CD4-positive, CD25-positive, alpha-beta regulatory T cell (primary cell): Measurements from ENCODE around the gene AUP1. TPM values are rescaled to one million over a fixed set of nuclear protein-coding genes. Genes with fewer than 3 reads are reported as not detected.

ENCODE experiments used
- ATAC-seq, 2 donors: fragments of 150-1000 bp; cut with Tn5 transposase; one replicate each; pipeline ENCODE4 v1.10.0; 2021; ENCODE audit warnings: low read depth in 2 of 2, moderate number of reproducible peaks in 2 of 2, moderate library complexity in 1 of 2
- DNase-seq, 3 donors: peaks; one replicate each; pipeline versions ENCODE4 v3.0.0 to v3.0.0-alpha.2; 2012 to 2022; ENCODE audit warnings: mixed read lengths in 1 of 3
- H3K27ac ChIP-seq: one replicate; pipeline ENCODE4 v1.7.0; 2013; ENCODE audit warnings: mild to moderate bottlenecking, low read length; ENCODE audit not compliant: insufficient read depth, poor library complexity, severe bottlenecking
- H3K27me3 ChIP-seq: one replicate; pipeline ENCODE4 v1.7.0; 2013; ENCODE audit warnings: low read length; ENCODE audit not compliant: control insufficient read depth, insufficient read depth
- H3K36me3 ChIP-seq: one replicate; pipeline ENCODE4 v1.7.0; 2013; ENCODE audit warnings: mild to moderate bottlenecking, low read length, moderate library complexity; ENCODE audit not compliant: control insufficient read depth, insufficient read depth
- H3K4me1 ChIP-seq: 2 replicates; pipeline ENCODE4 v1.7.0; 2013; ENCODE audit warnings: mild to moderate bottlenecking, low read length; ENCODE audit not compliant: insufficient read depth, control insufficient read depth, poor library complexity, severe bottlenecking
- H3K4me3 ChIP-seq: one replicate; pipeline ENCODE4 v1.7.0; 2013; ENCODE audit warnings: low read depth, mild to moderate bottlenecking, low read length, moderate library complexity
- H3K9me3 ChIP-seq, 2 experiments: 1 replicate in 1 of 2; 2 replicates in 1 of 2; pipeline ENCODE4 v1.7.0; 2013; ENCODE audit warnings: low read length in 2 of 2, mild to moderate bottlenecking in 1 of 2, moderate library complexity in 1 of 2; ENCODE audit not compliant: control insufficient read depth in 2 of 2
- H3K27ac Mint-ChIP-seq, 3 donors: one replicate each; pipeline ENCODE4 v1.8.0; 2020 to 2022; ENCODE audit warnings: mild to moderate bottlenecking in 3 of 3, mixed read lengths in 3 of 3, moderate library complexity in 2 of 3
- H3K27me3 Mint-ChIP-seq: one replicate; pipeline ENCODE4 v1.8.0; 2022; ENCODE audit warnings: mild to moderate bottlenecking, mixed read lengths
- H3K36me3 Mint-ChIP-seq: one replicate; pipeline ENCODE4 v1.8.0; 2020; ENCODE audit warnings: mixed read lengths
- H3K4me1 Mint-ChIP-seq, 4 donors: one replicate each; pipeline ENCODE4 v1.8.0; 2020 to 2022; ENCODE audit warnings: mixed read lengths in 4 of 4, mild to moderate bottlenecking in 1 of 4
- H3K4me3 Mint-ChIP-seq, 4 donors: one replicate each; pipeline ENCODE4 v1.8.0; 2020 to 2022; ENCODE audit warnings: mild to moderate bottlenecking in 4 of 4, mixed read lengths in 4 of 4, moderate library complexity in 3 of 4
- H3K9me3 Mint-ChIP-seq, 7 donors: one replicate each; pipeline ENCODE4 v1.8.0; 2020 to 2022; ENCODE audit warnings: mixed read lengths in 7 of 7, mild to moderate bottlenecking in 3 of 7, moderate library complexity in 2 of 7
- polyA plus RNA-seq, 4 donors: library from polyadenylated mRNA; unstranded; fragments of 300-500 nt; fragmentation: Illumina TruSeq; gene quantifications; one replicate each; pipeline ENCODE4 v1.2.3, GENCODE V29; 2021
- total RNA-seq: library from RNA; stranded (reverse); gene quantifications from one replicate; pipeline ENCODE4 v1.2.3, GENCODE V29; 2022

The AUP1 gene
- total and polyA plus RNA-seq, 5 donors from 2014 or later, result 85.7 to 183 (median 108) TPM

DNA sequence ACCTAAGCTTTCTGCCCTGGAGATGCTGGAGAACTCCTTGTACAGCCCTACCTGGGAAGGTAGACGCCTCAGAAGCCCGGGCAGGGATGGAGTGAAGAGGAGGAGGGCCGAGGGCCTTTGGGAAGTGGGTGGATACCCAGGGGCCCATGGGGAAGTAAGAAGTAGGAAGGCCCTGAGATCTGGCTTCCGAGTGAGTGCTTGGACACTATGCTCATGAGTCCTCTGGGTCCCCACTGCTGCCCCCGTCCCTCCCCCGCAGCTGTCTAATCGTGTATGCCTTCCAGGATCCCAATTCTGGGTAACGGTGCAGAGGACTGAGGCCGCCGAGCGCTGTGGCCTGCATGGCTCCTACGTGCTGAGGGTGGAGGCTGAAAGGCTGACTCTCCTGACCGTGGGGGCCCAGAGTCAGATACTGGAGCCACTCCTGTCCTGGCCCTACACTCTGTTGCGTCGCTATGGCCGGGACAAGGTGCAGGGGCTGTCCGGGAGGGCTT is 26.2 kb upstream of the AUP1 start:
- Mint-ChIP-seq H3K27me3 (peaks cover 21% of the 10 kb centered on the region), H3K4me3 (peak overlapping the region; percentile 95 to 96 (median 96)), H3K9me3 (peaks cover 0 to 3% (median 0%) of the 10 kb centered on the region in 7 donors), H3K27ac (peak overlapping the region; percentile 60 to 90 (median 89)), H3K36me3 (no peaks in the 10 kb centered on the region), H3K4me1 (peaks cover 0 to 30% (median 11%) of the 10 kb centered on the region in 4 donors)
- peaks cover 6% of the 10 kb centered on the region for H3K36me3 ChIP-seq
- peak overlapping the region; percentile 70 for H3K27ac ChIP-seq
- no peak for ATAC-seq
- no peaks in the 10 kb centered on the region for H3K9me3 ChIP-seq
- H3K4me3 ChIP-seq, result peak overlapping the region; percentile 37
- H3K27me3 ChIP-seq, result peaks cover 1% of the 10 kb centered on the region
- no peak for DNase-seq
- H3K4me1 ChIP-seq, result peaks cover 29% of the 10 kb centered on the region

DNA sequence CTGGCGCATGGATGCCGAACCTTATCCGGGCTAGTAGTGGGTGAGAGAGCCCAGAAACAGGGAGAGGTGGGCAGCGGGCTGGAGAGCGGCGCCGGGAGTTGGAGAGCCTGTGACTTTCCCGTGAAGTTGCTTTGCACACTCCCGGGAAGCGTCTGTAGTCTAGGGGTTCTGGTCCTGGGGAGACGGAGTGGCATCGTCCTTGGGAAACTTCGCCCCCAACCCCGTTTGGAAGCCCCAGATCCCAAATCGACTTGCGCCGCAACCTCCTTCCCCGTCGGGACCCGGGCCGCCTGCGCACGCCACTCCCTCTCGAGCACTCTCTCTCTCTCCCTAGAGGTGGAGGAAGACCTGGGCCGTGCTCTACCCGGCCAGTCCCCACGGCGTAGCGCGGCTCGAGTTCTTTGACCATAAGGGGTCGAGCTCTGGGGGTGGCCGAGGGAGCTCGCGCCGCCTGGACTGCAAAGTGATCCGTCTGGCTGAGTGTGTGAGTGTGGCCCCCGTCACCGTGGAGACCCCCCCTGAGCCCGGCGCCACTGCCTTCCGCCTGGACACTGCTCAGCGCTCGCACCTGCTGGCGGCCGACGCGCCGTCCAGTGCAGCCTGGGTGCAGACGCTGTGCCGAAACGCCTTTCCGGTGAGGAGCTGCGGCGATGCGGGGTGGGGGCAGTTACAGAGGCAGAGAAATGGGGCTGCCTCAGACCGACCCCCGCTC is 25.5 kb upstream of the AUP1 start:
- ATAC-seq, result peak; percentile 35 to 43
- no peaks in the 10 kb centered on the region for H3K36me3 Mint-ChIP-seq
- Histone ChIP-seq H3K27ac (peak overlapping the region; percentile 70), H3K36me3 (peaks cover 6% of the 10 kb centered on the region), H3K27me3 (peaks cover 6% of the 10 kb centered on the region), H3K4me3 (peak overlapping the region; percentile 82), H3K4me1 (peaks cover 29% of the 10 kb centered on the region), H3K9me3 (no peaks in the 10 kb centered on the region)
- peaks cover 0 to 30% (median 9%) of the 10 kb centered on the region in 4 donors for H3K4me1 Mint-ChIP-seq
- peak overlapping the region; percentile 95 to 96 (median 96) for H3K4me3 Mint-ChIP-seq
- peaks cover 28% of the 10 kb centered on the region for H3K27me3 Mint-ChIP-seq
- DNase-seq, result peak in 2 of 3 donors; percentile 43 to 58
- H3K9me3 Mint-ChIP-seq, result peaks cover 0 to 3% (median 0%) of the 10 kb centered on the region in 7 donors
- peak overlapping the region in 2 of 3 donors; percentile 89 to 90 for H3K27ac Mint-ChIP-seq

DNA sequence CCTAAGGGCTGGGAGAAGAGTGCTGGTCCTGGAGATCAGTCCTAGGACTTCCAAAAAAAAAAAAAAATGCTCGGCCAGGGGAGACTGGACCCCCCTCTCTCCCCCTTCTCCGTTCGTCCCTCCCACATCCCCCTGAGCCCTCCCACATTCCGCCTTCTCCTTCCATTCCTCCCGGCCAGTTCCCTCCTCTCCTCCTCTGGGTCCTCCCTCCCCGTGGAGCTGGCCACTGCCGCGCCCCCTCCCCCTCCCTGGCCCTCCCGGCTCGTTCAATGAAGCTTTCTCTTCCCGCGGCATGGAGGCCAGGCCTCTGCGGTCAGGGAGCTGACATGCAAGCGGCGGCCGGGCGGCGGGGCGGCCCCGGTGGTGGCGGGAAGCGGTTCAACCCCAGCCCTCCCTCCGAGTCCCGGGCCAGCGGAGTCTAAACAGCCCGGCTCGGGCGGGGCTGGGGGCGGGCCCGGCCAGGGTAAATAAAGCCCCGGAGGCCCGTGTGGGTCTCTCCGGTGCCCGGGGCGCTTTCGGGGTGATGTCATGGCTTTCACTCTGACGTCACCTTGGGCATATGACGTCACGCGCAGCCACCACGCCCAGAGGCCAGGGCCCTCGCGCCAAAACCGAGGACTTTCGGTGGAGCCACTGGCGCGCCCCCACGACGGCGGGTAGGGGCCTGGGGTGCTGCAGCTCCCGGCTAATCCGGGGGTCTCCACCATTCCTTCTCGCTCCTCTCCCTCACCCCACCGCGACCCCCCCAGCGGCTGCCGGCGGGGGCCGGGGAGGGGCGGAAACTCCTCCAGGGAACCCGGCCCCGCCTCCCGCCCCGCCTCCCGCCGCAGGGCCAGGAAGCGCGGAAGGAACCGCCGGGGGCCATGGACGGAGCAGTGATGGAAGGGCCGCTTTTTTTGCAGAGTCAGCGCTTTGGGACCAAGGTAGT is 24.6 kb upstream of the AUP1 start, which contains the start of the genes DOK1 and LOXL3:
DOK1 (plus strand) TSS at position 829 of the 928 bp plus-strand sequence; CDS start at position 864, 35 bp downstream.
LOXL3 (minus strand) TSS at position 51 of the 928 bp plus-strand sequence. CDS start 1,308 bp downstream, outside the sequence.
- Mint-ChIP-seq H3K4me1 (peaks cover 0 to 35% (median 9%) of the 10 kb centered on the region in 4 donors), H3K36me3 (no peaks in the 10 kb centered on the region), H3K9me3 (peaks cover 0 to 3% (median 0%) of the 10 kb centered on the region in 7 donors), H3K27ac (peak within 1 kb of the TSS; percentile 89 to 91 (median 90)), H3K4me3 (peak within 1 kb of the TSS; percentile 95 to 96 (median 96)), H3K27me3 (peaks cover 36% of the 10 kb centered on the region)
- Histone ChIP-seq H3K4me3 (peak within 1 kb of the TSS; percentile 82), H3K4me1 (peaks cover 34% of the 10 kb centered on the region), H3K9me3 (no peaks in the 10 kb centered on the region), H3K27me3 (peaks cover 11% of the 10 kb centered on the region), H3K27ac (peak within 1 kb of the TSS; percentile 70), H3K36me3 (peaks cover 6% of the 10 kb centered on the region)
- ATAC-seq (peak; percentile 74 to 76), DNase-seq (peak; percentile 80 to 81 (median 80))

DNA sequence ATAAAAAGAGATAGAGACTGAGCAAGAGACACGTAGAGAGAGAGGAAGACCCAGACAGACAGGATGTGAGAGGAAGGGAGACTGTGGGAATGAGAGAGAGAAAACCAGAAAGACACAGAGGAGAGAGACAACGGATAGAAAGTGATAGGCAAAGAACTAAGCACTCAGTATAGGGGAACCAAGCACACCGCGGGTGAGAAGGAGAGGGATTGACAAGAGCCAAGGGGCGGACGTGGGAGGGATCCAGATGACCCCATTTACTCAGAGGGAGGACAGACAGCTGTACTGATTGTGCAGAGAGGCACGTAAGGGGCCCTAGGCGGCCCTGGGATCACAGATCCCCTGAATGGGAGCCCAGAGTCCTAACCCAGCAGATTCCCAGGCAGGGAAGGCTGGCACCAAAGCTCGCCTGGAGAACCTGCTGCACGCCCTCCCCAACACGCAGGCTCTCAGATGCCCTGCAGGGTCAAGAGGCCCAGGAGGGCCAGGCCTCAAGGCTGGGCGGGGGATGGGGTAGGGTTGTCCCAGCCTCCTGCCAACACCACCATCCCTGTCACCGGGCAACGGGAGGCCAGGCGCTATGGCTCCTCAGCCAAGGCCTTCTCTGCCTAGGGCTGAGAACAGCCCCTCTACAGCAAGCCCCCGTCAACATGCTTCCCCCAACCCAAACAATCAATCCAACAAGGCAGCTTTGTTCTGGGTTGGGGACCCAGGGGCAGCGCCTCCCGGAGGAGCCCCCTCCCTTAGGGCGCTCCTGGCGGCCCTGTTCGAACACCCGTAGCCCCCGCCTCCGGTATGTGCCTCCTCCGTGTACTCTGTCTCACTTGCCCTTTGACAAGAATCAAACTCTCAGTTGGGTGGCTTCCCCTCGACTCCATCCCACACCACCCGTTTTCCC is 23.7 kb upstream of the AUP1 start:
- DNase-seq (no peak), ATAC-seq (no peak)
- Mint-ChIP-seq H3K9me3 (peaks cover 0 to 3% (median 0%) of the 10 kb centered on the region in 7 donors), H3K36me3 (no peaks in the 10 kb centered on the region), H3K4me3 (peak overlapping the region; percentile 82 to 94 (median 88)), H3K27ac (peak overlapping the region; percentile 81 to 91 (median 86)), H3K27me3 (peaks cover 39% of the 10 kb centered on the region), H3K4me1 (peaks cover 3 to 40% (median 13%) of the 10 kb centered on the region in 4 donors)
- Histone ChIP-seq H3K27me3 (peaks cover 16% of the 10 kb centered on the region), H3K36me3 (peaks cover 6% of the 10 kb centered on the region), H3K4me3 (no peak overlapping the region), H3K9me3 (no peaks in the 10 kb centered on the region), H3K27ac (no peak overlapping the region), H3K4me1 (peaks cover 42% of the 10 kb centered on the region)

DNA sequence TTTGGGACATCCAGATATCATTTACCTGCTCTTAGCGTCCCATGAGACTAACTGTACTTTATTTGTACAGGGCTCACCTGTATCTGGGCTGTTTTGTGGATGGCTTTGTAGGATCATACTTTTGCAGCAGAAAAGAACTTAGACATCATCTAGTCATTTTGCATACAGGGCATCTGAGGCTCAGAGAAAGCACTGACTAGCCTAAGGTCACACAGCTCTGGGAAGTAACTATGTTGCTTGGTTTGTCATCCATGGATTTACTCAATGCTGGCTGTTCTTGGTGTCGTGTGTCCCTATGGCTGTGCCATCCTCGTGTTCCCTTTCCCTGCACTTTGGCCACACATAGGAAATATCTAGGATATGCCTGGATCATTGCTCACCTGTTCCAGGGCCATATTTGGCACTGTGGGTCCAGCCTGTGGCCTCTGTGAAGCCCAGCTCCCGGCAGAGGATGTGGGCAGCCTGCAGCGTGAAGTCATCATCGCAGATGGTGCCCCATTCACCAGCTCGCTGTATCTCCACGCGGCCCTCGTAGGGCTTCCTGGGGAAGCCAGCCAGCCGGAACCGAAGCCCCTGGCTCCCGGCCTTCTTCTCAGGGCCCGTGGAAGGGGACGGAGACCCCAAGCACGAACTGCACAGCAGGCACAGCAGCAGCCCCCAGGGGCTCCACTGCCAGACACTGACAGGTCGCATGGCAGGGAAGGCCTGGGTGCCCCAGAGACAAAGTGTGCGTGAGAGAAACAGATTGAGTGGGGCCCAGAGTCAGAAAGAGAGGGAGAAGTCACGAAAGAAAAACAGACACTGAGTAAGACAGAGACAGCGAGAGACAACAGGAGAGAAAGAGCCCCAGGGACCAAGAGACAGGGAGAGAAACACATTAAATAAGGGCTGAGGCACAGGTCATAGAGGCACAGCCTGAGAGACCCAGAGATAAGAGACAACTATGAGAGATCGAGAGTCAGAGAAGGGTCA is 22.7 kb upstream of the AUP1 start:
- Histone ChIP-seq H3K36me3 (peaks cover 6% of the 10 kb centered on the region), H3K27me3 (peaks cover 25% of the 10 kb centered on the region), H3K27ac (no peak overlapping the region), H3K9me3 (no peaks in the 10 kb centered on the region), H3K4me3 (no peak overlapping the region), H3K4me1 (peaks cover 42% of the 10 kb centered on the region)
- H3K36me3 Mint-ChIP-seq, result no peaks in the 10 kb centered on the region
- peaks cover 0 to 3% (median 0%) of the 10 kb centered on the region in 7 donors for H3K9me3 Mint-ChIP-seq
- peaks cover 48% of the 10 kb centered on the region for H3K27me3 Mint-ChIP-seq
- ATAC-seq, result no peak
- peak overlapping the region in 2 of 3 donors; percentile 86 to 91 for H3K27ac Mint-ChIP-seq
- no peak for DNase-seq
- peak overlapping the region; percentile 61 to 92 (median 74) for H3K4me3 Mint-ChIP-seq
- H3K4me1 Mint-ChIP-seq, result peaks cover 5 to 44% (median 13%) of the 10 kb centered on the region in 4 donors

DNA sequence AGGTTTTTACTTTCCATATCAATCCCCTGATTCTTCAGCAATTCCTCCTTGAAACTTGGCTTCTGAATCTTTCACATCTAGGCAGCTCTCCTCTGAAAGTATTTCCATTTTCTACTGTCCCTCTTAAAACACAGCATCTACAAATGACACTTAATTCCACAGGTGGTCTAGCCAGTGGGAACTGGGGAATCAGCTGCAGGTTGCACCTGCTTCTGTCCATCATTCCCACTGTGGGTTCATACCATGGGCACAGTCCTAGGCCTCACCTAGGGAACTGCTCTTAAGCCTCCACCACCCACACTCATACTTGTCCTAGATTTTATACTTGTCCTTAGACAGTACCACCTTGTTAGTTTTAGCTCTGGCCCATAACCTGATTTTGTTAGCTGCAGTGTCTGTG is 22.0 kb upstream of the AUP1 start:
- Histone ChIP-seq H3K4me3 (no peak overlapping the region), H3K27me3 (peaks cover 27% of the 10 kb centered on the region), H3K4me1 (peaks cover 39% of the 10 kb centered on the region), H3K9me3 (no peaks in the 10 kb centered on the region), H3K27ac (no peak overlapping the region), H3K36me3 (no peaks in the 10 kb centered on the region)
- no peak for DNase-seq
- ATAC-seq, result no peak
- Mint-ChIP-seq H3K27me3 (peaks cover 51% of the 10 kb centered on the region), H3K4me3 (peak overlapping the region in 2 of 4 donors; percentile 64 to 92), H3K4me1 (peaks cover 5 to 39% (median 10%) of the 10 kb centered on the region in 4 donors), H3K36me3 (no peaks in the 10 kb centered on the region), H3K27ac (peak overlapping the region in 1 of 3 donors; percentile 21), H3K9me3 (peaks cover 0 to 3% (median 0%) of the 10 kb centered on the region in 7 donors)
